Breast epithelium (tissue), 3 donors: ENCODE measurements around the gene CDH4.

Experiments
- POLR2A ChIP-seq: fragments of 450-650 bp; IDR thresholded peaks from one replicate; pipeline ENCODE4 v1.6.1; 2016; ENCODE audit warnings: antibody characterized with exemption, mild to moderate bottlenecking, moderate library complexity
- POLR2AphosphoS5 ChIP-seq, 3 donors: sonication (generic); formaldehyde crosslinking; IDR thresholded peaks; one replicate each; pipeline ENCODE4 v1.6.1; 2017; ENCODE audit warnings: antibody characterized with exemption in 3 of 3
- TF ChIP-seq, protein P1 (sequence below), 3 donors: fragments of 450-650 bp; IDR thresholded peaks; one replicate each; pipeline ENCODE4 v1.5.1; 2016 to 2017; ENCODE audit warnings: antibody characterized with exemption in 3 of 3, mild to moderate bottlenecking in 3 of 3, moderate library complexity in 3 of 3

DNA sequence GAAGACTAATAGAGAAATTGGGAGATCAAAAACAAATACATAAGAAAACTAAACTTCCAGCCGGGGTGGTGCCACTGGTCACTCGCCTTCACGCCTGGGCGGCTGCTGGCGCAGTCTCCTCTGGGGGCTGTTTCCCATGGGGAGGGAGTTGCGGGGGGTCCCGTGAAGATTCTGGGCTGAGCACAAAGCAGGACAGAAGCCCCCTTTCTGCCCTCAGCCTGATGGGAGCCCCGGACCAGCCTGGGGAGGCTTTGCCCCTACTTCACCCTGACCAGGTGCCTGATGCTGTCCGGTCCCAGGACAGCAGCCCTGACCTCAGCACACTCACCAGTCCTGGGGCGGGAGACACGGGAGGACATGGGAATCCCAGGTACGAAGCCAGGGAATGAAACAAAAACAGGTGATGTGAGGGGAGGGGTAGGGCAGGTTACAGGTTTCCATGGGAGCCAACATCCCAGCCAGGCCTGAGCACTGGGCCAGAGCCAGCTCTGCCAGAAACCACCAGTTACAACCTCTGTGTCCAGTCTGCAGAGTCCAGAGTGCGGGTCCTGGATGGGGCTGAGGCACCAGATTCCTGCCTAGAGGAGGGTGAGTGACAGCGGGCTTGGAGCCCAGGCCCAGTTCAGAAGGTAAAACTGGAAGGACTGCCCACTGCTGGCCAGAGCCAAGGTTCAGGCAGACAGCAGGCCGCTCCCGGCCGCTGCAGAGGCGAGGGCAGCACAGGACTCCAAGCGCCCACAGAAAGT is 487.2 kb downstream of the CDH4 start:
- TF ChIP-seq, protein P1, sequence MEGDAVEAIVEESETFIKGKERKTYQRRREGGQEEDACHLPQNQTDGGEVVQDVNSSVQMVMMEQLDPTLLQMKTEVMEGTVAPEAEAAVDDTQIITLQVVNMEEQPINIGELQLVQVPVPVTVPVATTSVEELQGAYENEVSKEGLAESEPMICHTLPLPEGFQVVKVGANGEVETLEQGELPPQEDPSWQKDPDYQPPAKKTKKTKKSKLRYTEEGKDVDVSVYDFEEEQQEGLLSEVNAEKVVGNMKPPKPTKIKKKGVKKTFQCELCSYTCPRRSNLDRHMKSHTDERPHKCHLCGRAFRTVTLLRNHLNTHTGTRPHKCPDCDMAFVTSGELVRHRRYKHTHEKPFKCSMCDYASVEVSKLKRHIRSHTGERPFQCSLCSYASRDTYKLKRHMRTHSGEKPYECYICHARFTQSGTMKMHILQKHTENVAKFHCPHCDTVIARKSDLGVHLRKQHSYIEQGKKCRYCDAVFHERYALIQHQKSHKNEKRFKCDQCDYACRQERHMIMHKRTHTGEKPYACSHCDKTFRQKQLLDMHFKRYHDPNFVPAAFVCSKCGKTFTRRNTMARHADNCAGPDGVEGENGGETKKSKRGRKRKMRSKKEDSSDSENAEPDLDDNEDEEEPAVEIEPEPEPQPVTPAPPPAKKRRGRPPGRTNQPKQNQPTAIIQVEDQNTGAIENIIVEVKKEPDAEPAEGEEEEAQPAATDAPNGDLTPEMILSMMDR (IDR thresholded peaks at IDR 0.05) = no peak
- no peak for TF ChIP-seq POLR2A
- TF ChIP-seq POLR2AphosphoS5 (IDR thresholded peaks at IDR 0.05) = no peak
